ENCODE results near the gene SIPA1L3. TPM values are rescaled to one million over a fixed set of nuclear protein-coding genes. Genes with fewer than 3 reads are reported as not detected.

The SIPA1L3 gene
- total RNA-seq, 1 experiment from 2014 or later, result 19.9 TPM

DNA sequence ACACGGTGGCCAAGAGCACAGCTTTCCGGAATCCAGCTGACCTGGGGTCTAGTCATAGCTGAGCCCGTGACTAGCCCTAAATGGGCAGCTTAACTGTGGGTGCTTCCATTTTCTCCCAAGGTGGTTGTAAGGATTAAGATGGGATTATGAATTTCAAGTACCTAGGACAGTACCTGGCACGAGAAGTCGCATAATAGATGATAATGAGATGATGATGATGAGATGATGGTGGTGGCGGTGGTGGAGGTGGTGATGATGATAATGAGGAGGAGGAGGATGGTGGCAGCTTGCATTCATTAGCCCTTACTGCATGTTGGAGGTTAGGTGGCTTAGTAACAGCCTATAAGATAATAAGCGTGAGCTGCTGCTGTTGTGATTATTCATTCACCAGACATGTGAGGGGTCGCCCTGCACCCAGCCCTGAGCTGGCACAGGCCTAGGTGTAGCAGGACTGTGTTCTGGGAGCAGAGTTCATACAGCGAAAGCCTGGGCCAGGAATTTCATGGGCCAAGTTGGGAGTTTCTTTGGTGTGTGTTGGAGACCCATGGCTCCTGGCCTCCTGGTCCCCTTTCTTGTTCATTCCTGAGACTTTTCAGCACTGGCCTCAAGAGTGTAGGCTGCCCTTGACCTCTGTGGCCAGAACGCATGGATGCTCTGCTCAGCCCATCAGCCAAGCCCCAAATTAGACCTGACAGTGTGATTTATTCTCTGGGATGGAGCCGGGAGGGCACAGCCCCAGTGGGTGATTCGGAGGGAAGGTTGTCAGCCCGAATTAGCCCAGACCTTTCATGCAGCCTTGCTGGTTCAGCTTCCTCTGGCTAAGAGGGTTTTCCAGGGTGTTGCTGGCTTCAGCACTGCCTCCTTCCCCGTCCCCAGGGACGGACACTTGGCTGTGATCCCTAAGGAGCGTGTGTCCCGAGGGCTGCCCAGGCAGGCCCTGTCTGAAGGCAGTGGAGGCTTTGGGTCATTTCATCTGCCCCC lies 128.8 kb downstream of the SIPA1L3 start:
- TF ChIP-seq EZH2 (IDR thresholded peaks at IDR 0.05; ENCODE audit: borderline replicate concordance, low read depth, low read length, poor library complexity, severe bottlenecking), result no peak
- TF ChIP-seq, protein P1, sequence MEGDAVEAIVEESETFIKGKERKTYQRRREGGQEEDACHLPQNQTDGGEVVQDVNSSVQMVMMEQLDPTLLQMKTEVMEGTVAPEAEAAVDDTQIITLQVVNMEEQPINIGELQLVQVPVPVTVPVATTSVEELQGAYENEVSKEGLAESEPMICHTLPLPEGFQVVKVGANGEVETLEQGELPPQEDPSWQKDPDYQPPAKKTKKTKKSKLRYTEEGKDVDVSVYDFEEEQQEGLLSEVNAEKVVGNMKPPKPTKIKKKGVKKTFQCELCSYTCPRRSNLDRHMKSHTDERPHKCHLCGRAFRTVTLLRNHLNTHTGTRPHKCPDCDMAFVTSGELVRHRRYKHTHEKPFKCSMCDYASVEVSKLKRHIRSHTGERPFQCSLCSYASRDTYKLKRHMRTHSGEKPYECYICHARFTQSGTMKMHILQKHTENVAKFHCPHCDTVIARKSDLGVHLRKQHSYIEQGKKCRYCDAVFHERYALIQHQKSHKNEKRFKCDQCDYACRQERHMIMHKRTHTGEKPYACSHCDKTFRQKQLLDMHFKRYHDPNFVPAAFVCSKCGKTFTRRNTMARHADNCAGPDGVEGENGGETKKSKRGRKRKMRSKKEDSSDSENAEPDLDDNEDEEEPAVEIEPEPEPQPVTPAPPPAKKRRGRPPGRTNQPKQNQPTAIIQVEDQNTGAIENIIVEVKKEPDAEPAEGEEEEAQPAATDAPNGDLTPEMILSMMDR (conservative IDR thresholded peaks at IDR 0.05; ENCODE audit: low read depth, low read length), result no peak
- Histone ChIP-seq H3K4me1 (ENCODE audit: insufficient read depth, low read length, poor library complexity, severe bottlenecking) (no peaks in the 10 kb centered on the region), H3K9me3 (ENCODE audit: low read depth, low read length, poor library complexity, severe bottlenecking) (no peaks in the 10 kb centered on the region), H3K27me3 (replicated peaks; ENCODE audit: insufficient read depth, low read depth, low read length, poor library complexity) (no peaks in the 10 kb centered on the region), H3K36me3 (ENCODE audit: insufficient read depth, low read length, poor library complexity, severe bottlenecking) (no peaks in the 10 kb centered on the region), H3K4me3 (ENCODE audit: low read depth, low read length, poor library complexity, severe bottlenecking) (no peak overlapping the region), H3K27ac (ENCODE audit: low read depth, low read length, poor library complexity, severe bottlenecking) (no peak overlapping the region)
- intact Hi-C loops (cut with micrococcal nuclease; ENCODE audit: unreplicated experiment), result no loop called here
- POLR2A ChIA-PET (ENCODE audit: low non-redundant PET), result no interaction called here
- CTCF ChIA-PET, result no interaction called here
- DNase-seq (ENCODE audit: low spot score), result no peak
- no TSS peak for BruUV-seq (replicated peaks)

DNA sequence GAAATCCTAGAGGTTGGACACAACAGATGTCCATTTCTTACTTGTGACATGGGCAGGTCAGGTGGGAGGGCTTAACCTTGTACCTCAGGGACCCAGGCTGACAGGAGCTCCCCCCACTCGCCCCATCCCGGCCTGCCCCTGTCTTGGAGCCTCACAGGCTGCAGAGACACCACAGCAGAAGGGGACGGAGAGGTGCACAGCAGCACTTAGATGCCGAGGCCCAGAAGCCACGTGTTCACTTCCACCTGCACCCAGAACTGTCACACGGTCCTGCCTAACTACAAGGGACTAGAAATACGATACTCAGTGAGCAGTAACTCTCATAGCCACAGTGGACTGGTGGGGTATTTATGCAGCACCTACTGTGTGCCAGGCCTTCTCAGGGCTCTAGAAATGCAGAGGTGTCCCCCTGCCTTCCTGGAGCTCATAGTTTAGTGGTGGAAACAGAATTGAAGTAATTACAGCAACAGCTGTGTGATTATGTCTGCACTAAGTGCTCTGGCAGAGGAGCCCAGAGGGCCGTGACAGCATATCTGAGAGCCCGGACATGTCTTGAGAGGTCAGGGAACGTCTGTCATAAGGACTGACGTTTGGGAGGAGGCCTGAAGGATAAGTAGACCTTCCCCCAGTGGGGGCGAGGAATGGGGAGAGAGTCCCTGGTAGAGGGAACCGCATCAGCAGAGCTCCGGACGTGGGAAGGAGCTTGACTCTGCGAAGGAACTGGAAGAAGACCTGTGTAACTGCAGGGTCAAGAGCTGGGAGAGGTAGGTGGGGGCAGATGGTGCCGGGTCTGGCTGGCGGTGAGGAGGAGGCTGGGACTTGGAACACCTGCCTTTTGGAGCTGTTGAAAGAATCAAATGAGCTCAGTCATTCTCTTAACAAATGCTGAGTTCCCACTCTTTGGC lies 130.0 kb downstream of the SIPA1L3 start:
- Histone ChIP-seq H3K4me1 (ENCODE audit: insufficient read depth, low read length, poor library complexity, severe bottlenecking) (no peaks in the 10 kb centered on the region), H3K27ac (ENCODE audit: low read depth, low read length, poor library complexity, severe bottlenecking) (no peak overlapping the region), H3K9me3 (ENCODE audit: low read depth, low read length, poor library complexity, severe bottlenecking) (peaks cover 4% of the 10 kb centered on the region), H3K4me3 (ENCODE audit: low read depth, low read length, poor library complexity, severe bottlenecking) (no peak overlapping the region), H3K36me3 (ENCODE audit: insufficient read depth, low read length, poor library complexity, severe bottlenecking) (no peaks in the 10 kb centered on the region), H3K27me3 (replicated peaks; ENCODE audit: insufficient read depth, low read depth, low read length, poor library complexity) (no peaks in the 10 kb centered on the region)
- CTCF ChIA-PET, result no interaction called here
- POLR2A ChIA-PET (ENCODE audit: low non-redundant PET), result no interaction called here
- intact Hi-C loops (cut with micrococcal nuclease; ENCODE audit: unreplicated experiment), result no loop called here
- BruUV-seq (replicated peaks), result no TSS peak
- no peak for TF ChIP-seq EZH2 (IDR thresholded peaks at IDR 0.05; ENCODE audit: borderline replicate concordance, low read depth, low read length, poor library complexity, severe bottlenecking)
- TF ChIP-seq, protein P1 (conservative IDR thresholded peaks at IDR 0.05; ENCODE audit: low read depth, low read length), result no peak
- DNase-seq (ENCODE audit: low spot score), result no peak

DNA sequence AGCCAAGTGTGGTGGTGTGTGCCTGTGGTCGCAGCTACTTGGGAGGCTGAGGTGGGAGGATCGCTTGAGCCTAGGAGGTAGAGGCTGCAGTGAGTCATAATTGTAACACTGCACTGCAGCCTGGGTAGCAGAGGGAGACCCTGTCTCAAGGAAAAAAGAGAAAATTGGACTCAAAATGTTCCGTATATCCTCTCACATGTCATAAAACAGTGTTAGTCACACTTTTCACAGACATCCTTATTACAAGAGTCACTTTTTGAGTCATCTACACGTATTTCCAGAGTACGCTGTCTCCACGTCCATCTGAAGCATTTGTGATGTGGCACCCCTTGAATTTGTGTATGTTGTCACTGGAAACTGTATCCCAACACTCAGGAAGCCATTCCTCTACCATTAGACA lies 133.0 kb downstream of the SIPA1L3 start:
- no TSS peak for BruUV-seq (replicated peaks)
- CTCF ChIA-PET, result no interaction called here
- H3K36me3 ChIP-seq (ENCODE audit: insufficient read depth, low read length, poor library complexity, severe bottlenecking), result no peaks in the 10 kb centered on the region
- DNase-seq (ENCODE audit: low spot score), result no peak
- no peak overlapping the region for H3K27ac ChIP-seq (ENCODE audit: low read depth, low read length, poor library complexity, severe bottlenecking)
- no peak overlapping the region for H3K4me3 ChIP-seq (ENCODE audit: low read depth, low read length, poor library complexity, severe bottlenecking)
- peaks cover 10% of the 10 kb centered on the region for H3K9me3 ChIP-seq (ENCODE audit: low read depth, low read length, poor library complexity, severe bottlenecking)
- intact Hi-C loops (cut with micrococcal nuclease; ENCODE audit: unreplicated experiment), result no loop called here
- POLR2A ChIA-PET (ENCODE audit: low non-redundant PET), result interaction anchor here (0.7 kb wide), 1 partner anchor 9 kb away, joined by 13 read pairs; no protein-coding TSS in a partner anchor
- no peaks in the 10 kb centered on the region for H3K27me3 ChIP-seq (replicated peaks; ENCODE audit: insufficient read depth, low read depth, low read length, poor library complexity)
- no peak for TF ChIP-seq EZH2 (IDR thresholded peaks at IDR 0.05; ENCODE audit: borderline replicate concordance, low read depth, low read length, poor library complexity, severe bottlenecking)
- TF ChIP-seq, protein P1 (conservative IDR thresholded peaks at IDR 0.05; ENCODE audit: low read depth, low read length), result no peak
- H3K4me1 ChIP-seq (ENCODE audit: insufficient read depth, low read length, poor library complexity, severe bottlenecking), result no peaks in the 10 kb centered on the region

Data from A673 (cell line).